ENCODE measurements around the gene BTBD9.

GRCh38 chr6:38549180-38549579, 90.5 kb downstream of the BTBD9 start:
- no peak for TF ChIP-seq POLR2A (IDR thresholded peaks at IDR 0.05)
- TF ChIP-seq CTCF (IDR thresholded peaks at IDR 0.05): no peak
